Neuron (in vitro differentiated cells): ENCODE results near the gene FA2H.
A peak's percentile ranks its signal among the peaks of the same experiment; 100 is the strongest.
"Not testable (repeated sequence)": the region's sequence is repeated elsewhere in the genome, so short reads cannot be mapped to it uniquely, and the experiment has no call there.

Experiments used
- H2AFZ ChIP-seq: one replicate; pipeline ENCODE4 v1.6.1; 2013; ENCODE audit warnings: low read depth, mild to moderate bottlenecking, inconsistent platforms, low read length, moderate library complexity
- H3K27me3 ChIP-seq: one replicate; pipeline ENCODE4 v1.6.1; 2013; ENCODE audit warnings: low read length; ENCODE audit not compliant: insufficient read depth
- H3K36me3 ChIP-seq: one replicate; pipeline ENCODE4 v1.6.1; 2013; ENCODE audit warnings: low read length; ENCODE audit not compliant: insufficient read depth
- H3K4me1 ChIP-seq: one replicate; pipeline ENCODE4 v1.6.1; 2013; ENCODE audit warnings: low read length; ENCODE audit not compliant: insufficient read depth
- H3K4me3 ChIP-seq: 2 replicates; pipeline ENCODE4 v1.5.1; 2013; ENCODE audit warnings: mild to moderate bottlenecking, low read length, moderate library complexity
- H3K9me3 ChIP-seq: one replicate; pipeline ENCODE4 v1.6.1; 2013; ENCODE audit warnings: low read length

Gene FA2H

GRCh38 chr16:74774223-74775139, at the start of gene FA2H:
Gene FA2H, minus strand, starts transcription at chr16:74774820. Its CDS starts 65 bp downstream, at chr16:74774755.
- no peaks in the 10 kb centered on the region for H3K36me3 ChIP-seq
- H3K4me1 ChIP-seq, result peaks cover 7% of the 10 kb centered on the region
- peaks cover 44% of the 10 kb centered on the region for H3K27me3 ChIP-seq
- peak within 1 kb of the TSS; percentile 70 for H2AFZ ChIP-seq
- H3K4me3 ChIP-seq, result peak within 1 kb of the TSS; percentile 41
- no peaks in the 10 kb centered on the region for H3K9me3 ChIP-seq

GRCh38 chr16:74817851-74818250, 43.2 kb upstream of the FA2H start:
- no peaks in the 10 kb centered on the region for H3K36me3 ChIP-seq
- H3K4me3 ChIP-seq, result no peak overlapping the region
- peaks cover 3% of the 10 kb centered on the region for H3K4me1 ChIP-seq
- H2AFZ ChIP-seq, result no peak overlapping the region
- H3K9me3 ChIP-seq, result no peaks in the 10 kb centered on the region
- H3K27me3 ChIP-seq, result peaks cover 2% of the 10 kb centered on the region

- H3K36me3 ChIP-seq, result no peaks in the 10 kb centered on the region
- H3K4me3 ChIP-seq, result no peak overlapping the region
- H3K9me3 ChIP-seq, result no peaks in the 10 kb centered on the region
- H3K4me1 ChIP-seq, result peaks cover 3% of the 10 kb centered on the region
- peak overlapping the region; percentile 46 for H2AFZ ChIP-seq
- H3K27me3 ChIP-seq, result peaks cover 2% of the 10 kb centered on the region
These were observed 38.6 kb upstream of the FA2H start for GRCh38 chr16:74813109-74813641.

GRCh38 chr16:74811911-74812310, 37.3 kb upstream of the FA2H start:
- Histone ChIP-seq H3K4me3 (no peak overlapping the region), H2AFZ (no peak overlapping the region), H3K9me3 (peaks cover 7% of the 10 kb centered on the region), H3K4me1 (peaks cover 3% of the 10 kb centered on the region), H3K36me3 (no peaks in the 10 kb centered on the region), H3K27me3 (no peaks in the 10 kb centered on the region)

GRCh38 chr16:74811216-74811615, 36.6 kb upstream of the FA2H start:
- H2AFZ ChIP-seq, H3K4me1 ChIP-seq, H3K4me3 ChIP-seq, H3K9me3 ChIP-seq, H3K27me3 ChIP-seq, H3K36me3 ChIP-seq: not testable (repeated sequence)

GRCh38 chr16:74807052-74807646, 32.5 kb upstream of the FA2H start:
- Histone ChIP-seq H3K36me3 (no peaks in the 10 kb centered on the region), H3K27me3 (no peaks in the 10 kb centered on the region), H3K9me3 (peaks cover 11% of the 10 kb centered on the region), H3K4me3 (no peak overlapping the region), H3K4me1 (no peaks in the 10 kb centered on the region), H2AFZ (no peak overlapping the region)

- Histone ChIP-seq H3K9me3 (no peaks in the 10 kb centered on the region), H3K4me3 (no peak overlapping the region), H2AFZ (no peak overlapping the region), H3K4me1 (no peaks in the 10 kb centered on the region), H3K36me3 (no peaks in the 10 kb centered on the region), H3K27me3 (peaks cover 6% of the 10 kb centered on the region)
These were observed 25.7 kb upstream of the FA2H start for GRCh38 chr16:74800216-74800871.

- H3K4me3 ChIP-seq, result no peak overlapping the region
These were observed 22.8 kb upstream of the FA2H start for GRCh38 chr16:74797414-74797813.

GRCh38 chr16:74795104-74795503, 20.5 kb upstream of the FA2H start:
- Histone ChIP-seq H3K9me3 (no peaks in the 10 kb centered on the region), H2AFZ (no peak overlapping the region), H3K36me3 (no peaks in the 10 kb centered on the region), H3K4me3 (no peak overlapping the region), H3K27me3 (peaks cover 10% of the 10 kb centered on the region), H3K4me1 (no peaks in the 10 kb centered on the region)

More at GRCh38 chr16:74797414-74797813, 22.8 kb upstream of the FA2H start:
- Histone ChIP-seq H3K4me1 (no peaks in the 10 kb centered on the region), H3K9me3 (no peaks in the 10 kb centered on the region), H2AFZ (no peak overlapping the region), H3K36me3 (no peaks in the 10 kb centered on the region), H3K27me3 (peaks cover 10% of the 10 kb centered on the region)

- H3K4me3 ChIP-seq, result no peak overlapping the region
- H3K4me1 ChIP-seq, result no peaks in the 10 kb centered on the region
- H3K27me3 ChIP-seq, result peaks cover 10% of the 10 kb centered on the region
- H3K9me3 ChIP-seq, result no peaks in the 10 kb centered on the region
- H3K36me3 ChIP-seq, result no peaks in the 10 kb centered on the region
- no peak overlapping the region for H2AFZ ChIP-seq
These were observed 20.0 kb upstream of the FA2H start for GRCh38 chr16:74794668-74795067.

- H3K4me3 ChIP-seq, result no peak overlapping the region
- peaks cover 10% of the 10 kb centered on the region for H3K27me3 ChIP-seq
- no peaks in the 10 kb centered on the region for H3K9me3 ChIP-seq
- H3K4me1 ChIP-seq, result no peaks in the 10 kb centered on the region
- H2AFZ ChIP-seq, result no peak overlapping the region
- no peaks in the 10 kb centered on the region for H3K36me3 ChIP-seq
These were observed 19.0 kb upstream of the FA2H start for GRCh38 chr16:74793571-74793970.

GRCh38 chr16:74792225-74792624, 17.6 kb upstream of the FA2H start:
- H3K4me1 ChIP-seq, result no peaks in the 10 kb centered on the region
- H2AFZ ChIP-seq, result no peak overlapping the region
- H3K9me3 ChIP-seq, result no peaks in the 10 kb centered on the region
- peaks cover 10% of the 10 kb centered on the region for H3K27me3 ChIP-seq
- no peak overlapping the region for H3K4me3 ChIP-seq
- H3K36me3 ChIP-seq, result no peaks in the 10 kb centered on the region

GRCh38 chr16:74791749-74792148, 17.1 kb upstream of the FA2H start:
- H3K27me3 ChIP-seq, result peaks cover 10% of the 10 kb centered on the region
- H2AFZ ChIP-seq, H3K4me3 ChIP-seq, H3K36me3 ChIP-seq, H3K9me3 ChIP-seq, H3K4me1 ChIP-seq: not testable (repeated sequence)
